ENCODE measurements around the gene ARL3.
"Not testable (repeated sequence)": the region's sequence is repeated elsewhere in the genome, so short reads cannot be mapped to it uniquely, and the experiment has no call there.

DNA sequence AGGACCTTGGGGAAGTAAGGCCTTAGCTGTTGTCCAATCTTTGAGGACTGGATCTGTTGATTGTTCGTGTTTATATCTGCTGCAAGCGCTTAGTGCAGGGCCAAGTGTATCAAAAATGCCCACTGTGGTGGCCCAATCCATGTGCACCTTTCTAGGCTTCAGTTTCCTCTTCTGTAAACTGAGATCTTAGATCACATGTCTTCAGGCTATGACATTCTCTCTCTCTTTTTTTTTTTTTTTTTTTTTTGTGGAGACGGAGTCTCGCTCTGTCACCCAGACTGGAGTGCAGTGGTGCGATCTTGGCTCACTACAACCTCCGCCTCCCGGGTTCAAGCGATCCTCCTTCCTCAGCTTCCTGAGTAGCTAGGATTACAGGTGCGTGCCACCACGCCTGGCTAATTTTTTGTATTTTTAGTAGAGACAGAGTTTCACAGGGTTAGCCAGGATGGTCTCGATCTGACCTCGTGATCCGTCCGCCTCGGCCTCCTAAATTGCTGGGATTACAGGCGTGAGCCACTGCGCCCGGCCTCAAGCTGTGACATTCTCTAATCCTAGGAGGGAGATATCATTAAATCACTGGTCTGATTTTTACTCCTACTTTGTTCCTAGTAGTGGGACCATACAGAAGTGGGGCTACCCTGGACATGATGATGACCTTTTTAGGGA is 2.8 kb upstream of the ARL3 start:
- TF ChIP-seq CTCF, POLR2AphosphoS5, POLR2A (IDR thresholded peaks at IDR 0.05): not testable (repeated sequence)

All from suprapubic skin (tissue), 4 donors.